ENCODE data around the gene GALC.

DNA sequence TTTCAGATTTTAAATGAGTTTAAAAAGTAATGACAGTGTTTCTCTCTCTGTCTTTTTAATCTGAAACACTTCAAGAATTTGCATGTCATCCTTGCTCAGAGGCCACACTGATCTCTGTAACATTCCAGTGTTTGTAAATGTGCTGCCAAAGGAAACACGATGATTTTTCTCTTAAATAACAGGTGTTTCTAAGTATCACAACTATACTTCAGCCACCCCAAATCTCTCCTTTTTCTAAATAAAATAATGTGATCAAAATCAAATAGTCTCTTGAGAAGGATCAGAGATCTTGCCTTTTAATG lies 3.3 kb upstream of the GALC start:
- TF ChIP-seq, protein P1, sequence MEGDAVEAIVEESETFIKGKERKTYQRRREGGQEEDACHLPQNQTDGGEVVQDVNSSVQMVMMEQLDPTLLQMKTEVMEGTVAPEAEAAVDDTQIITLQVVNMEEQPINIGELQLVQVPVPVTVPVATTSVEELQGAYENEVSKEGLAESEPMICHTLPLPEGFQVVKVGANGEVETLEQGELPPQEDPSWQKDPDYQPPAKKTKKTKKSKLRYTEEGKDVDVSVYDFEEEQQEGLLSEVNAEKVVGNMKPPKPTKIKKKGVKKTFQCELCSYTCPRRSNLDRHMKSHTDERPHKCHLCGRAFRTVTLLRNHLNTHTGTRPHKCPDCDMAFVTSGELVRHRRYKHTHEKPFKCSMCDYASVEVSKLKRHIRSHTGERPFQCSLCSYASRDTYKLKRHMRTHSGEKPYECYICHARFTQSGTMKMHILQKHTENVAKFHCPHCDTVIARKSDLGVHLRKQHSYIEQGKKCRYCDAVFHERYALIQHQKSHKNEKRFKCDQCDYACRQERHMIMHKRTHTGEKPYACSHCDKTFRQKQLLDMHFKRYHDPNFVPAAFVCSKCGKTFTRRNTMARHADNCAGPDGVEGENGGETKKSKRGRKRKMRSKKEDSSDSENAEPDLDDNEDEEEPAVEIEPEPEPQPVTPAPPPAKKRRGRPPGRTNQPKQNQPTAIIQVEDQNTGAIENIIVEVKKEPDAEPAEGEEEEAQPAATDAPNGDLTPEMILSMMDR (conservative IDR thresholded peaks at IDR 0.05; ENCODE audit: low read depth, low read length), result no peak
- TF ChIP-seq EZH2phosphoT487 (IDR thresholded peaks at IDR 0.05; ENCODE audit: borderline replicate concordance, low read length) (no peak), EZH2 (IDR thresholded peaks at IDR 0.05; ENCODE audit: low read length, unreplicated experiment) (no peak)

Measured in PC-3 (cell line).